HFFc6 (cell line): ENCODE data around the gene SAMD8. TPM values are rescaled to one million over a fixed set of nuclear protein-coding genes. Genes with fewer than 3 reads are reported as not detected.
"Not testable (repeated sequence)": the region's sequence is repeated elsewhere in the genome, so short reads cannot be mapped to it uniquely, and the experiment has no call there.

Experiments used
- DNase-seq: peaks from one replicate; pipeline ENCODE4 v3.0.0-alpha.2; 2018
- H3K27ac Mint-ChIP-seq: 2 replicates; pipeline ENCODE4 v1.8.0; 2020; ENCODE audit warnings: mild to moderate bottlenecking, mixed read lengths
- H3K27me3 Mint-ChIP-seq: 2 replicates; pipeline ENCODE4 v1.8.0; 2021; ENCODE audit warnings: mild to moderate bottlenecking, moderate library complexity, mixed read lengths; ENCODE audit not compliant: insufficient read depth
- H3K36me3 Mint-ChIP-seq: 2 replicates; pipeline ENCODE4 v1.8.0; 2021; ENCODE audit warnings: low read depth, mixed read lengths
- H3K4me1 Mint-ChIP-seq: 2 replicates; pipeline ENCODE4 v1.8.0; 2020; ENCODE audit warnings: low read depth, mixed read lengths
- H3K4me3 Mint-ChIP-seq: 2 replicates; pipeline ENCODE4 v1.8.0; 2020; ENCODE audit warnings: mild to moderate bottlenecking, moderate library complexity, mixed read lengths
- H3K9me3 Mint-ChIP-seq: 2 replicates; pipeline ENCODE4 v1.8.0; 2020; ENCODE audit warnings: mild to moderate bottlenecking, mixed read lengths
- CTCF ChIP-seq: fragments of 200-600 bp; sonication (generic); IDR thresholded peaks from 2 replicates; pipeline ENCODE4 v1.5.0; 2021; ENCODE audit warnings: antibody characterized with exemption, mild to moderate bottlenecking
- total RNA-seq, 6 experiments: library from RNA; stranded (reverse); fragmentation: NEBNext Ultra II Directional; extraction: Animal tissue kit (Norgen Biotek cat#: 25700); gene quantifications; 2 replicates in 1 of 6; 3 replicates in 5 of 6; pipeline ENCODE4 v1.2.3, GENCODE V29; 2021

SAMD8 gene
- total RNA-seq, 6 experiments from 2014 or later = 26.5 to 31.5 (median 29.9) TPM

GRCh38 chr10:75111907-75112679 lies 637 bp downstream of the SAMD8 start:
- peak overlapping the region; percentile 97 for H3K27ac Mint-ChIP-seq
- TF ChIP-seq CTCF = no peak
- H3K4me3 Mint-ChIP-seq = peak overlapping the region; percentile 92
- no peaks in the 10 kb centered on the region for H3K9me3 Mint-ChIP-seq
- peaks cover 7% of the 10 kb centered on the region; the same call in 1 of the 2 replicates for H3K36me3 Mint-ChIP-seq
- peak; percentile 33 for DNase-seq
- H3K4me1 Mint-ChIP-seq = peaks cover 62% of the 10 kb centered on the region
- no peaks in the 10 kb centered on the region; the same call in 1 of the 2 replicates for H3K27me3 Mint-ChIP-seq

- Mint-ChIP-seq H3K27ac (0 out of 2 replicates have a peak overlapping the region, but pooled peaks have one; percentile 12), H3K27me3 (no peaks in the 10 kb centered on the region; the same call in 1 of the 2 replicates), H3K36me3 (peaks cover 7% of the 10 kb centered on the region; the same call in 1 of the 2 replicates), H3K4me3 (no peak overlapping the region), H3K9me3 (no peaks in the 10 kb centered on the region), H3K4me1 (peaks cover 59% of the 10 kb centered on the region)
- no peak for TF ChIP-seq CTCF
- no peak for DNase-seq
Observed at GRCh38 chr10:75115137-75115536, 3.7 kb downstream of the SAMD8 start.

- Mint-ChIP-seq H3K27ac (peak overlapping the region; percentile 53; the same call in 1 of the 2 replicates), H3K4me1 (peaks cover 50% of the 10 kb centered on the region)
- not testable (repeated sequence) for H3K4me3 Mint-ChIP-seq, H3K27me3 Mint-ChIP-seq, H3K36me3 Mint-ChIP-seq, H3K9me3 Mint-ChIP-seq, DNase-seq
Observed at GRCh38 chr10:75116941-75117775, 5.7 kb downstream of the SAMD8 start.

GRCh38 chr10:75117995-75118394 lies 6.5 kb downstream of the SAMD8 start:
- DNase-seq = no peak
- H3K4me3 Mint-ChIP-seq = no peak overlapping the region
- H3K27ac Mint-ChIP-seq = no peak overlapping the region; the same call in 1 of the 2 replicates
- peaks cover 41% of the 10 kb centered on the region for H3K4me1 Mint-ChIP-seq
- H3K27me3 Mint-ChIP-seq = no peaks in the 10 kb centered on the region
- H3K36me3 Mint-ChIP-seq = no peaks in the 10 kb centered on the region
- no peak for TF ChIP-seq CTCF
- no peaks in the 10 kb centered on the region for H3K9me3 Mint-ChIP-seq

- peaks cover 29% of the 10 kb centered on the region for H3K4me1 Mint-ChIP-seq
- H3K27ac Mint-ChIP-seq, DNase-seq, H3K36me3 Mint-ChIP-seq, H3K9me3 Mint-ChIP-seq, H3K27me3 Mint-ChIP-seq, H3K4me3 Mint-ChIP-seq: not testable (repeated sequence)
Observed at GRCh38 chr10:75119444-75120066, 8.1 kb downstream of the SAMD8 start.

- no peak overlapping the region for H3K27ac Mint-ChIP-seq
- no peaks in the 10 kb centered on the region for H3K27me3 Mint-ChIP-seq
- TF ChIP-seq CTCF = no peak
- peaks cover 24% of the 10 kb centered on the region for H3K4me1 Mint-ChIP-seq
- H3K36me3 Mint-ChIP-seq = no peaks in the 10 kb centered on the region
- H3K9me3 Mint-ChIP-seq = no peaks in the 10 kb centered on the region
- DNase-seq = no peak
- H3K4me3 Mint-ChIP-seq = no peak overlapping the region
Observed at GRCh38 chr10:75121322-75121721, 9.9 kb downstream of the SAMD8 start.
